ENCODE data around the gene ABCA7. TPM values are rescaled to one million over a fixed set of nuclear protein-coding genes. Genes with fewer than 3 reads are reported as not detected.

The ABCA7 gene
- total RNA-seq, 2 experiments from 2014 or later = 62.7 to 72.9 TPM

- CTCF ChIA-PET = interaction anchor here (1.4 to 4.7 kb wide), 5 partner anchors 10 to 140 kb away, joined by 4 to 23 read pairs (median 7); partner anchors contain the start of gene WDR18
Measured at GRCh38 chr19:998064-998463, 41.8 kb upstream of the ABCA7 start.

GRCh38 chr19:999379-999719, 40.6 kb upstream of the ABCA7 start:
- H3K4me1 Mint-ChIP-seq = peaks cover 15% of the 10 kb centered on the region

More at GRCh38 chr19:998064-998463, 41.8 kb upstream of the ABCA7 start:
- no peak overlapping the region for H3K27ac Mint-ChIP-seq
- H3K9me3 Mint-ChIP-seq (ENCODE audit: low read depth) = no peaks in the 10 kb centered on the region
- ATAC-seq (no peak), DNase-seq (no peak)
- peaks cover 15% of the 10 kb centered on the region for H3K4me1 Mint-ChIP-seq
- no peak overlapping the region for H3K4me3 Mint-ChIP-seq
- peaks cover 39% of the 10 kb centered on the region for H3K27me3 Mint-ChIP-seq
- no peaks in the 10 kb centered on the region for H3K36me3 Mint-ChIP-seq

GRCh38 chr19:1000095-1000494, 39.8 kb upstream of the ABCA7 start, which contains the start of gene GRIN3B:
Gene GRIN3B (plus strand): TSS chr19:1000419. CDS start chr19:1000438, 19 bp downstream.
- CTCF ChIA-PET = interaction anchor here (1.8 kb wide), 1 partner anchor 12 kb away, joined by 6 read pairs; no protein-coding TSS in a partner anchor
- Mint-ChIP-seq H3K27ac (no peak within 1 kb of the TSS), H3K4me3 (no peak within 1 kb of the TSS), H3K9me3 (ENCODE audit: low read depth) (no peaks in the 10 kb centered on the region), H3K4me1 (peaks cover 15% of the 10 kb centered on the region), H3K27me3 (peaks cover 39% of the 10 kb centered on the region), H3K36me3 (no peaks in the 10 kb centered on the region)
- ATAC-seq = peak; percentile 13
- DNase-seq = peak; percentile 70

More at GRCh38 chr19:999379-999719, 40.6 kb upstream of the ABCA7 start:
- CTCF ChIA-PET = interaction anchor here (0.7 to 4.7 kb wide), 4 partner anchors 11 to 136 kb away, joined by 3 to 23 read pairs (median 6); partner anchors contain the start of gene WDR18
- Mint-ChIP-seq H3K36me3 (no peaks in the 10 kb centered on the region), H3K27ac (no peak overlapping the region), H3K27me3 (peaks cover 39% of the 10 kb centered on the region), H3K4me3 (no peak overlapping the region), H3K9me3 (ENCODE audit: low read depth) (no peaks in the 10 kb centered on the region)
- ATAC-seq (no peak), DNase-seq (no peak)

GRCh38 chr19:1000591-1001537, 39.0 kb upstream of the ABCA7 start:
- H3K9me3 Mint-ChIP-seq (ENCODE audit: low read depth) = no peaks in the 10 kb centered on the region
- CTCF ChIA-PET = interaction anchor here (0.6 to 1.3 kb wide), 9 partner anchors 37 to 409 kb away, joined by 3 to 4 read pairs (median 3); partner anchors contain the start of genes MED16 and RNU6-9
- no peak for ATAC-seq
- H3K27ac Mint-ChIP-seq = no peak overlapping the region
- no peak for DNase-seq
- H3K4me1 Mint-ChIP-seq = peaks cover 11% of the 10 kb centered on the region
- H3K36me3 Mint-ChIP-seq = no peaks in the 10 kb centered on the region
- H3K27me3 Mint-ChIP-seq = peaks cover 39% of the 10 kb centered on the region
- no peak overlapping the region for H3K4me3 Mint-ChIP-seq

- Mint-ChIP-seq H3K27me3 (peaks cover 34% of the 10 kb centered on the region), H3K4me3 (no peak overlapping the region), H3K27ac (no peak overlapping the region), H3K36me3 (no peaks in the 10 kb centered on the region), H3K4me1 (peaks cover 3% of the 10 kb centered on the region), H3K9me3 (ENCODE audit: low read depth) (no peaks in the 10 kb centered on the region)
- ATAC-seq (peak; percentile 77), DNase-seq (peak; percentile 74)
- CTCF ChIA-PET = interaction anchor here (0.6 to 1.3 kb wide), 9 partner anchors 37 to 408 kb away, joined by 3 to 4 read pairs (median 3); partner anchors contain the start of genes MED16 and RNU6-9
Measured at GRCh38 chr19:1001538-1002166, 38.3 kb upstream of the ABCA7 start.

GRCh38 chr19:1002600-1002999, 37.3 kb upstream of the ABCA7 start:
- no peaks in the 10 kb centered on the region for H3K9me3 Mint-ChIP-seq (ENCODE audit: low read depth)
- peaks cover under 1% of the 10 kb centered on the region for H3K4me1 Mint-ChIP-seq
- CTCF ChIA-PET = interaction anchor here (0.7 kb wide), 1 partner anchor 232 kb away, joined by 5 read pairs; no protein-coding TSS in a partner anchor
- H3K4me3 Mint-ChIP-seq = no peak overlapping the region
- H3K27ac Mint-ChIP-seq = no peak overlapping the region
- DNase-seq = no peak
- H3K36me3 Mint-ChIP-seq = no peaks in the 10 kb centered on the region
- peaks cover 28% of the 10 kb centered on the region for H3K27me3 Mint-ChIP-seq
- no peak for ATAC-seq

GRCh38 chr19:1003283-1003682, 36.6 kb upstream of the ABCA7 start:
- Mint-ChIP-seq H3K36me3 (no peaks in the 10 kb centered on the region), H3K4me1 (no peaks in the 10 kb centered on the region), H3K27ac (no peak overlapping the region), H3K27me3 (peaks cover 21% of the 10 kb centered on the region), H3K4me3 (no peak overlapping the region), H3K9me3 (ENCODE audit: low read depth) (no peaks in the 10 kb centered on the region)
- CTCF ChIA-PET = interaction anchor here (0.5 to 1.1 kb wide), 3 partner anchors 16 to 428 kb away, joined by 3 to 4 read pairs (median 4); partner anchors contain the start of gene WDR18
- ATAC-seq (no peak), DNase-seq (no peak)

- Mint-ChIP-seq H3K9me3 (ENCODE audit: low read depth) (no peaks in the 10 kb centered on the region), H3K27me3 (peaks cover 13% of the 10 kb centered on the region), H3K36me3 (no peaks in the 10 kb centered on the region), H3K27ac (no peak overlapping the region), H3K4me3 (no peak overlapping the region), H3K4me1 (no peaks in the 10 kb centered on the region)
- CTCF ChIA-PET = interaction anchor here (0.8 to 1.4 kb wide), 3 partner anchors 17 to 28 kb away, joined by 4 read pairs; partner anchors contain the start of gene WDR18
- ATAC-seq (no peak), DNase-seq (no peak)
Measured at GRCh38 chr19:1004204-1004802, 35.6 kb upstream of the ABCA7 start.

GRCh38 chr19:1004803-1005664, 34.9 kb upstream of the ABCA7 start:
- no peaks in the 10 kb centered on the region for H3K9me3 Mint-ChIP-seq (ENCODE audit: low read depth)

GRCh38 chr19:1006711-1007398, 33.1 kb upstream of the ABCA7 start:
- Mint-ChIP-seq H3K27ac (no peak overlapping the region), H3K9me3 (ENCODE audit: low read depth) (no peaks in the 10 kb centered on the region), H3K4me1 (no peaks in the 10 kb centered on the region), H3K27me3 (peaks cover 3% of the 10 kb centered on the region), H3K36me3 (peaks cover 3% of the 10 kb centered on the region), H3K4me3 (no peak overlapping the region)
- no peak for DNase-seq
- CTCF ChIA-PET = interaction anchor here (1.0 to 2.3 kb wide), 3 partner anchors 10 to 23 kb away, joined by 3 to 5 read pairs (median 4); partner anchors contain the start of gene WDR18
- no peak for ATAC-seq

More at GRCh38 chr19:1004803-1005664, 34.9 kb upstream of the ABCA7 start:
- Mint-ChIP-seq H3K36me3 (peaks cover 1% of the 10 kb centered on the region), H3K4me3 (no peak overlapping the region), H3K27ac (no peak overlapping the region), H3K4me1 (no peaks in the 10 kb centered on the region), H3K27me3 (peaks cover 7% of the 10 kb centered on the region)
- CTCF ChIA-PET = interaction anchor here (0.6 to 2.3 kb wide), 3 partner anchors 8 to 83 kb away, joined by 3 to 5 read pairs (median 4); no protein-coding TSS in a partner anchor
- ATAC-seq (no peak), DNase-seq (no peak)

- Mint-ChIP-seq H3K27ac (no peak overlapping the region), H3K9me3 (ENCODE audit: low read depth) (no peaks in the 10 kb centered on the region), H3K4me3 (no peak overlapping the region), H3K36me3 (peaks cover 4% of the 10 kb centered on the region), H3K27me3 (peaks cover 1% of the 10 kb centered on the region), H3K4me1 (no peaks in the 10 kb centered on the region)
- ATAC-seq (no peak), DNase-seq (no peak)
- CTCF ChIA-PET = interaction anchor here (1.0 to 2.3 kb wide), 3 partner anchors 11 to 23 kb away, joined by 3 to 5 read pairs (median 4); partner anchors contain the start of gene WDR18
Measured at GRCh38 chr19:1007399-1008251, 32.3 kb upstream of the ABCA7 start.

Data from activated CD8-positive, alpha-beta memory T cell treated with anti-CD3 and anti-CD28 coated beads, Interleukin-2, amount 10 ng/mL, durations not matched to agents 7 days and 5 days (primary cell).